ENCODE data around the gene ERICH6B. TPM values are rescaled to one million over a fixed set of nuclear protein-coding genes. Genes with fewer than 3 reads are reported as not detected.

The ERICH6B gene
- total and polyA plus RNA-seq, 2 of the 13 experiments (the other 11 are each of a cell fraction or from before 2014, with no cell fraction given): not detected

- Histone ChIP-seq H3K4me1 (ENCODE audit: insufficient read depth, low read length) (no peaks in the 10 kb centered on the region), H3K79me2 (ENCODE audit: insufficient read depth, low read length) (no peaks in the 10 kb centered on the region), H3K9ac (ENCODE audit: insufficient read depth, low read depth, low read length) (no peak overlapping the region), H4K20me1 (ENCODE audit: insufficient read depth, low read length) (no peaks in the 10 kb centered on the region), H3K4me3 (replicated peaks in 1 of 3; ENCODE audit: insufficient read depth in 1 of 3, low read depth in 2 of 3, low read length in 3 of 3) (no peak overlapping the region), H3K27me3 (ENCODE audit: control insufficient read depth in 1 of 2, insufficient read depth in 2 of 2, low read length in 2 of 2) (peaks cover 0 to 7% of the 10 kb centered on the region in 2 experiments; a peak in 1 of 5 replicates), H3K36me3 (replicated peaks in 1 of 2; ENCODE audit: control insufficient read depth in 1 of 2, insufficient read depth in 2 of 2, low read length in 2 of 2) (no peaks in the 10 kb centered on the region), H2AFZ (ENCODE audit: low read length) (no peak overlapping the region), H3K9me3 (ENCODE audit: low read length) (no peaks in the 10 kb centered on the region), H3K27ac (ENCODE audit: extremely low read length, insufficient read depth, low read length) (no peak overlapping the region), H3K4me2 (ENCODE audit: low read depth, low read length) (no peak overlapping the region)
- DNase-seq (ENCODE audit: low spot score) (no peak), FAIRE-seq (no peak), ATAC-seq (no peak)
- intact Hi-C loops (cut with micrococcal nuclease; ENCODE audit: unreplicated experiment): no loop called here
- TF ChIP-seq ZMAT3 (CRISPR knock-in tag; conservative IDR thresholded peaks at IDR 0.05): no peak
- peak; percentile 90 for TF ChIP-seq ATF7 (IDR thresholded peaks at IDR 0.05)
- TF ChIP-seq ATF7 (CRISPR knock-in tag; IDR thresholded peaks at IDR 0.05): no peak
- TF ChIP-seq ZNF781 (CRISPR knock-in tag; IDR thresholded peaks at IDR 0.05; ENCODE audit: borderline replicate concordance, not compliant biosample characterization): no peak
- TF ChIP-seq ZNF646 (CRISPR knock-in tag; IDR thresholded peaks at IDR 0.05): no peak
- no peak for TF ChIP-seq MAF1 (CRISPR knock-in tag; IDR thresholded peaks at IDR 0.05; ENCODE audit: borderline replicate concordance)
- in situ Hi-C loops (cut with HindIII; ENCODE audit: extremely low pct_ligation_motif_present, low pct_unique_long_range_greater_than_20kb): no loop called here
- CTCF ChIA-PET (ENCODE audit: low intra/inter-chr PET ratio, low total read pairs): no interaction called here
- BruUV-seq (replicated peaks): no TSS peak
- POLR2A ChIA-PET: interaction anchor here (0.6 kb wide), 1 partner anchor 1078 kb away, joined by 3 read pairs; no protein-coding TSS in a partner anchor
- WGBS (ENCODE audit: low lambda C conversion rate): 14% methylated on average over 3 of the region's 3 CpGs
These were observed 33.0 kb downstream of the ERICH6B start for GRCh38 chr13:45582408-45583076.
